Measurements from ENCODE around the gene SF3B5. TPM values are rescaled to one million over a fixed set of nuclear protein-coding genes. Genes with fewer than 3 reads are reported as not detected.

Gene SF3B5
- total RNA-seq, 1 experiment from 2014 or later: 113 TPM

DNA sequence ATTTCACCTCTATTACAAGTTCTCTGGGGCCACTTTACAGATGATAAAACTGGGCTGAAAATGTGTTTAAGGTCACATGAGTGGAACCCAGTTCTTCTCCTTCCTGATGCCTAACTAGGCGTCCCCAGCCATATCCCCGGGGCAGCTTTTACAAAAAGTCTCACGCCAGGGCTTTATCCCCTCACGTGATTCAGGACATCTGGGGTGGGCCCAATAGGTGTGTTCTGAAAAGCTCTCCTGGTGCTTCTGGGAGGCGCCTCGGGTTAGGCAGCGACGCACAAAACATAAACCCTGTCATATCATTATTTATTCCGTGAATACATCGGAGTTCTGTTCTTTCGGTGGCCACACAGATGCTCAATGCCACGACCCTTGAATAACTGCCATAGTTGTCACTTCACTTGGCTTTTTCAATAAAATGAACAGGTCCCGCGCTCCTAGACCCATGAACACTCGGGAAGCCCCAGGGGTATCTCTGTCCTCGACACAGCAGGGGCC lies 32.1 kb downstream of the SF3B5 start:
- intact Hi-C loops (cut with micrococcal nuclease; ENCODE audit: unreplicated experiment): no loop called here
- CTCF ChIA-PET: interaction anchor here (0.6 kb wide), 1 partner anchor 371 kb away, joined by 3 read pairs; no protein-coding TSS in a partner anchor
- Mint-ChIP-seq H3K4me3 (ENCODE audit: low read depth, unreplicated experiment) (peak overlapping the region; percentile 82), H3K27ac (ENCODE audit: unreplicated experiment) (no peak overlapping the region), H3K9me3 (ENCODE audit: low read depth, unreplicated experiment) (no peaks in the 10 kb centered on the region), H3K4me1 (ENCODE audit: low read depth, unreplicated experiment) (peaks cover 8% of the 10 kb centered on the region), H3K36me3 (ENCODE audit: insufficient read depth, unreplicated experiment) (peaks cover 15% of the 10 kb centered on the region), H3K27me3 (ENCODE audit: unreplicated experiment) (peaks cover 16% of the 10 kb centered on the region)
- BruUV-seq (replicated peaks): no TSS peak
- DNase-seq: no peak
- TF ChIP-seq, protein P1, sequence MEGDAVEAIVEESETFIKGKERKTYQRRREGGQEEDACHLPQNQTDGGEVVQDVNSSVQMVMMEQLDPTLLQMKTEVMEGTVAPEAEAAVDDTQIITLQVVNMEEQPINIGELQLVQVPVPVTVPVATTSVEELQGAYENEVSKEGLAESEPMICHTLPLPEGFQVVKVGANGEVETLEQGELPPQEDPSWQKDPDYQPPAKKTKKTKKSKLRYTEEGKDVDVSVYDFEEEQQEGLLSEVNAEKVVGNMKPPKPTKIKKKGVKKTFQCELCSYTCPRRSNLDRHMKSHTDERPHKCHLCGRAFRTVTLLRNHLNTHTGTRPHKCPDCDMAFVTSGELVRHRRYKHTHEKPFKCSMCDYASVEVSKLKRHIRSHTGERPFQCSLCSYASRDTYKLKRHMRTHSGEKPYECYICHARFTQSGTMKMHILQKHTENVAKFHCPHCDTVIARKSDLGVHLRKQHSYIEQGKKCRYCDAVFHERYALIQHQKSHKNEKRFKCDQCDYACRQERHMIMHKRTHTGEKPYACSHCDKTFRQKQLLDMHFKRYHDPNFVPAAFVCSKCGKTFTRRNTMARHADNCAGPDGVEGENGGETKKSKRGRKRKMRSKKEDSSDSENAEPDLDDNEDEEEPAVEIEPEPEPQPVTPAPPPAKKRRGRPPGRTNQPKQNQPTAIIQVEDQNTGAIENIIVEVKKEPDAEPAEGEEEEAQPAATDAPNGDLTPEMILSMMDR (IDR thresholded peaks at IDR 0.05; ENCODE audit: unreplicated experiment): no peak

DNA sequence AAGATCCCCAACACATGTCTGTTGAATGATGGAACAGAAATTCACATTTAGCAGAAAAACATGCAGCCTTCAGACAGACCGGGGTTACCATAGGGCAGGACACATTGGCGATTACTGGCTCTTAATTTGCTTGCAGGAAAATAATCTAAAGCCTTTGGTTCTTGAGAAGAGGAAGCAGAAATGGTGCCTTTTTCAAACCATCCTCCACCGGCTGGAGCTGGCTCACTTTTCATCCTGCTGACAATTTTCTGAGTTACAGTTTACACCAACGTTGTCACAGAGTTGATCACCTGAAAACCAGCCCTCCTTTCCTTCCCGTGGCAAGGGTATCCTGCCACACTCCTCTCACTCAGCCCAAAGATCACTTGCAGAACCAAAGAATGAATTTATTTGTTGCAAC lies 32.6 kb downstream of the SF3B5 start:
- intact Hi-C loops (cut with micrococcal nuclease; ENCODE audit: unreplicated experiment): no loop called here
- Mint-ChIP-seq H3K4me1 (ENCODE audit: low read depth, unreplicated experiment) (peaks cover 8% of the 10 kb centered on the region), H3K36me3 (ENCODE audit: insufficient read depth, unreplicated experiment) (peaks cover 15% of the 10 kb centered on the region), H3K27me3 (ENCODE audit: unreplicated experiment) (peaks cover 14% of the 10 kb centered on the region), H3K9me3 (ENCODE audit: low read depth, unreplicated experiment) (no peaks in the 10 kb centered on the region), H3K4me3 (ENCODE audit: low read depth, unreplicated experiment) (no peak overlapping the region), H3K27ac (ENCODE audit: unreplicated experiment) (no peak overlapping the region)
- no TSS peak for BruUV-seq (replicated peaks)
- TF ChIP-seq, protein P1 (IDR thresholded peaks at IDR 0.05; ENCODE audit: unreplicated experiment): no peak
- no peak for DNase-seq
- CTCF ChIA-PET: interaction anchor here (0.6 kb wide), 1 partner anchor 372 kb away, joined by 3 read pairs; no protein-coding TSS in a partner anchor

DNA sequence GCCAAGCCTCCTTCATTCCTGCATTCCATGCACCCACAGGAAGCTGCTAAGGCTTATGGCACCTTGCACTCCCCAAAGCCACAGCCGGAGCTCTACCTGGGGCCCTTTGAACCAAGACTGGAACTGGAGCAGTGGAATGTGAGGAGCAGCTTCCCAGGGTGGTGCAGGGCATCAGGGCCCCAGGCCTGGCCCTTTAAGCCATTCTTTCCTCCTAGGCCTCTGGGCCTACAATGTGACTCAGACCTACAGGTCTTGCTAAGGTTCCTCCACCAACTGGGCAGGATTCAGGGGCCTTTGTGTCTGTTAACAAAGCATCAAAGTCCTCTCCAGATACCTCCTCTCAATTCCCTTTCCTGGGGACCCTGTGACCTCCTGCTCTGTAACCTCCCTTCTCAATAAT lies 36.2 kb downstream of the SF3B5 start:
- H3K4me1 Mint-ChIP-seq (ENCODE audit: low read depth, unreplicated experiment): peaks cover 8% of the 10 kb centered on the region
- TF ChIP-seq, protein P1 (IDR thresholded peaks at IDR 0.05; ENCODE audit: unreplicated experiment): no peak
- CTCF ChIA-PET: interaction anchor here (0.6 kb wide), 1 partner anchor 15 kb away, joined by 3 read pairs; no protein-coding TSS in a partner anchor
- H3K9me3 Mint-ChIP-seq (ENCODE audit: low read depth, unreplicated experiment): no peaks in the 10 kb centered on the region
- no peak overlapping the region for H3K27ac Mint-ChIP-seq (ENCODE audit: unreplicated experiment)
- H3K27me3 Mint-ChIP-seq (ENCODE audit: unreplicated experiment): no peaks in the 10 kb centered on the region
- BruUV-seq (replicated peaks): no TSS peak
- no peak for DNase-seq
- no peak overlapping the region for H3K4me3 Mint-ChIP-seq (ENCODE audit: low read depth, unreplicated experiment)
- intact Hi-C loops (cut with micrococcal nuclease; ENCODE audit: unreplicated experiment): no loop called here
- H3K36me3 Mint-ChIP-seq (ENCODE audit: insufficient read depth, unreplicated experiment): peaks cover 8% of the 10 kb centered on the region

DNA sequence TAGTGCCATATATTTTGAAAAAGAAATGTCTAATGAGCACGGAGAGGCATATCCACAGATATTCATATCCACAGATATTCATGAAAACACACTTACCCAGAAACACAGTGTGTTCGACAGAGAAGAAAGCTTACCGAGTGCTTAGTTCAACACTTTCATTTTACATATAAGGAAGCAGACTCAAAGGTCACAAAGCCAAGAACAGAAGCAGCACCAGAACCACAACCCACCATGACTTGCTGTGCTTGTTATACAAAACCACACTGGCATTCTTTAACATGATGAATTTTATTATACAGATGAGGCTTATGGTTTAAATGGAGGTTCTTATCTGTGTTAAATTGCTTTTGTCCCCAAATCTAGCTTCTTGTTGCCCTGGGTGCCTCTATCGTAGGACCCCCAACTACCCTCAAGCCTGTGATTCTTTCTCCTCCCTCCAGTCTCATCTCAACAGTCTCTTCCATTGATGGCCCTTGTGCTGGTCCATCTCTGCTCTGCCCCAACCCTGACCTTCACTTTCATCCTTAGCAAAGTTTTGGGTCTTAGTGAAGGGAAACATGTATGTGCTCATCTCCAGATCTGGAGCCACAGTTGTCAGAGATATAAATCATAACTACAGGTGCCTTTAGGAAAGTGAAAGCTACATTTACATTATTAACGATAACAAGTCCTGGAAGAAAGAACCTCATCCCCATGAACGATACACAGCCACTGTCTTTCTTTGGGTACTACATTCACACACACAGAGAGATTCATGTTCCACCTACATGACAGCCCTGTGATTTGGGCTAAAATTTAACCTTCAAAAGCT lies 40.0 kb downstream of the SF3B5 start:
- BruUV-seq (replicated peaks): no TSS peak
- TF ChIP-seq, protein P1 (IDR thresholded peaks at IDR 0.05; ENCODE audit: unreplicated experiment): no peak
- Mint-ChIP-seq H3K27me3 (ENCODE audit: unreplicated experiment) (no peaks in the 10 kb centered on the region), H3K4me3 (ENCODE audit: low read depth, unreplicated experiment) (no peak overlapping the region), H3K9me3 (ENCODE audit: low read depth, unreplicated experiment) (no peaks in the 10 kb centered on the region), H3K36me3 (ENCODE audit: insufficient read depth, unreplicated experiment) (no peaks in the 10 kb centered on the region), H3K4me1 (ENCODE audit: low read depth, unreplicated experiment) (no peaks in the 10 kb centered on the region), H3K27ac (ENCODE audit: unreplicated experiment) (no peak overlapping the region)
- intact Hi-C loops (cut with micrococcal nuclease; ENCODE audit: unreplicated experiment): no loop called here
- no peak for DNase-seq
- CTCF ChIA-PET: no interaction called here

All from Calu3 (cell line).